HEK293 (cell line): Measurements from ENCODE around the gene TSHZ2.

Experiments used
- GLI4 ChIP-seq: fragments of 450-650 bp; formaldehyde crosslinking; IDR thresholded peaks from 2 replicates; pipeline ENCODE4 v1.5.1; 2016; ENCODE audit warnings: missing biosample characterization, missing genetic modification characterization
- GLIS1 ChIP-seq: fragments of 450-650 bp; formaldehyde crosslinking; IDR thresholded peaks from 2 replicates; pipeline ENCODE4 v1.5.1; 2016; ENCODE audit warnings: missing biosample characterization, missing genetic modification characterization
- GLIS2 ChIP-seq: fragments of 450-650 bp; formaldehyde crosslinking; IDR thresholded peaks from 2 replicates; pipeline ENCODE4 v1.5.1; 2016; ENCODE audit warnings: missing biosample characterization, missing genetic modification characterization
- PRDM1 ChIP-seq: fragments of 450-650 bp; formaldehyde crosslinking; IDR thresholded peaks from 2 replicates; pipeline ENCODE4; 2016; ENCODE audit warnings: missing biosample characterization, missing genetic modification characterization
- PRDM2 ChIP-seq: fragments of 450-650 bp; formaldehyde crosslinking; IDR thresholded peaks from 2 replicates; pipeline ENCODE4 v1.5.1; 2016; ENCODE audit warnings: missing biosample characterization, missing genetic modification characterization, borderline replicate concordance
- REST ChIP-seq: fragments of 450-650 bp; formaldehyde crosslinking; IDR thresholded peaks from 2 replicates; pipeline ENCODE4 v1.5.1; 2016; ENCODE audit warnings: missing biosample characterization, missing genetic modification characterization
- TCF7L2 ChIP-seq: IDR thresholded peaks from 2 replicates; pipeline ENCODE4 v1.6.1; 2011; ENCODE audit warnings: low read depth, mild to moderate bottlenecking, inconsistent platforms, low read length, moderate library complexity, borderline replicate concordance
- ZBTB48 ChIP-seq: fragments of 450-650 bp; formaldehyde crosslinking; IDR thresholded peaks from 2 replicates; pipeline ENCODE4 v1.5.1; 2016; ENCODE audit warnings: missing biosample characterization, missing genetic modification characterization
- ZBTB8A ChIP-seq: fragments of 450-650 bp; formaldehyde crosslinking; IDR thresholded peaks from 2 replicates; pipeline ENCODE4 v1.5.1; 2016; ENCODE audit warnings: missing biosample characterization, missing genetic modification characterization
- ZFP69B ChIP-seq: fragments of 450-650 bp; formaldehyde crosslinking; IDR thresholded peaks from 2 replicates; pipeline ENCODE4 v1.5.1; 2016; ENCODE audit warnings: missing biosample characterization, missing genetic modification characterization
- ZNF140 ChIP-seq: fragments of 450-650 bp; formaldehyde crosslinking; IDR thresholded peaks from 2 replicates; pipeline ENCODE4 v1.5.1; 2016; ENCODE audit warnings: missing biosample characterization, missing genetic modification characterization
- ZNF561 ChIP-seq: fragments of 450-650 bp; IDR thresholded peaks from 2 replicates; pipeline ENCODE4 v1.5.1; 2018; ENCODE audit warnings: missing biosample characterization, missing genetic modification characterization, borderline replicate concordance
- ZNF600 ChIP-seq: fragments of 450-650 bp; formaldehyde crosslinking; IDR thresholded peaks from 2 replicates; pipeline ENCODE4 v1.5.1; 2016; ENCODE audit warnings: missing biosample characterization, missing genetic modification characterization
- ZNF654 ChIP-seq: fragments of 450-650 bp; formaldehyde crosslinking; IDR thresholded peaks from 2 replicates; pipeline ENCODE4 v1.5.1; 2016; ENCODE audit warnings: low read depth, missing biosample characterization, missing genetic modification characterization
- ZNF692 ChIP-seq: fragments of 450-650 bp; formaldehyde crosslinking; IDR thresholded peaks from 2 replicates; pipeline ENCODE4 v1.5.1; 2016; ENCODE audit warnings: missing biosample characterization, missing genetic modification characterization

TSHZ2 gene

GRCh38 chr20:52972965-52973819, 1.0 kb downstream of the TSHZ2 start (continued):
- no peak for TF ChIP-seq PRDM2 (tag by site-specific recombination)
- peak; percentile 46 for TF ChIP-seq PRDM1 (tag by site-specific recombination)
- TF ChIP-seq ZBTB48 (tag by site-specific recombination): 0 out of 2 replicates have a peak, but pooled peaks have one; percentile 32
- TF ChIP-seq ZNF600 (tag by site-specific recombination): peak; percentile 32; the same call in 1 of the 2 replicates
- 0 out of 2 replicates have a peak, but pooled peaks have one; percentile 26 for TF ChIP-seq ZFP69B (tag by site-specific recombination)
- peak; percentile 86 for TF ChIP-seq TCF7L2
- TF ChIP-seq ZNF140 (tag by site-specific recombination): no peak
- no peak for TF ChIP-seq ZNF654 (tag by site-specific recombination)
- TF ChIP-seq GLI4: no peak
- TF ChIP-seq ZBTB8A (tag by site-specific recombination): peak; percentile 44; the same call in 1 of the 2 replicates
- peak; percentile 16; the same call in 1 of the 2 replicates for TF ChIP-seq ZNF561 (tag by site-specific recombination)
- TF ChIP-seq GLIS1 (tag by site-specific recombination): peak; percentile 63
- peak; percentile 59; the same call in 1 of the 2 replicates for TF ChIP-seq ZNF692 (tag by site-specific recombination)
- TF ChIP-seq REST (tag by site-specific recombination): no peak; the same call in 1 of the 2 replicates
- peak; percentile 81 for TF ChIP-seq GLIS2 (tag by site-specific recombination)
